ENCODE data around the gene CRYGS. TPM values are rescaled to one million over a fixed set of nuclear protein-coding genes. Genes with fewer than 3 reads are reported as not detected.

CRYGS gene
- total RNA-seq, 4 donors from 2014 or later, result 1.1 to 4.2 (median 2.9) TPM

GRCh38 chr3:186497608-186498007 lies 46.6 kb downstream of the CRYGS start:
- no peaks in the 10 kb centered on the region for H3K36me3 ChIP-seq
- 82 to 97% methylated on average over 2 to 4 of the region's 4 CpGs for WGBS, 2 donors
- H3K4me1 ChIP-seq, result peaks cover 0 to 16% of the 10 kb centered on the region in 2 donors
- H3K9me3 ChIP-seq, result no peaks in the 10 kb centered on the region
- no peak overlapping the region for H3K27ac ChIP-seq
- intact Hi-C loops (cut with DNase I), result no loop called here
- H3K27me3 ChIP-seq, result no peaks in the 10 kb centered on the region
- no peak for DNase-seq
- H3K4me3 ChIP-seq (replicated peaks in 1 of 3), result no peak overlapping the region
- no peak for TF ChIP-seq POLR2A (IDR thresholded peaks at IDR 0.05)
- TF ChIP-seq, protein P1, sequence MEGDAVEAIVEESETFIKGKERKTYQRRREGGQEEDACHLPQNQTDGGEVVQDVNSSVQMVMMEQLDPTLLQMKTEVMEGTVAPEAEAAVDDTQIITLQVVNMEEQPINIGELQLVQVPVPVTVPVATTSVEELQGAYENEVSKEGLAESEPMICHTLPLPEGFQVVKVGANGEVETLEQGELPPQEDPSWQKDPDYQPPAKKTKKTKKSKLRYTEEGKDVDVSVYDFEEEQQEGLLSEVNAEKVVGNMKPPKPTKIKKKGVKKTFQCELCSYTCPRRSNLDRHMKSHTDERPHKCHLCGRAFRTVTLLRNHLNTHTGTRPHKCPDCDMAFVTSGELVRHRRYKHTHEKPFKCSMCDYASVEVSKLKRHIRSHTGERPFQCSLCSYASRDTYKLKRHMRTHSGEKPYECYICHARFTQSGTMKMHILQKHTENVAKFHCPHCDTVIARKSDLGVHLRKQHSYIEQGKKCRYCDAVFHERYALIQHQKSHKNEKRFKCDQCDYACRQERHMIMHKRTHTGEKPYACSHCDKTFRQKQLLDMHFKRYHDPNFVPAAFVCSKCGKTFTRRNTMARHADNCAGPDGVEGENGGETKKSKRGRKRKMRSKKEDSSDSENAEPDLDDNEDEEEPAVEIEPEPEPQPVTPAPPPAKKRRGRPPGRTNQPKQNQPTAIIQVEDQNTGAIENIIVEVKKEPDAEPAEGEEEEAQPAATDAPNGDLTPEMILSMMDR (IDR thresholded peaks at IDR 0.05), result no peak

- peaks cover 0 to 11% of the 10 kb centered on the region in 2 donors for H3K4me1 ChIP-seq
- intact Hi-C loops (cut with DNase I), result no loop called here
These were observed 47.5 kb downstream of the CRYGS start for GRCh38 chr3:186496635-186497034.

DNA sequence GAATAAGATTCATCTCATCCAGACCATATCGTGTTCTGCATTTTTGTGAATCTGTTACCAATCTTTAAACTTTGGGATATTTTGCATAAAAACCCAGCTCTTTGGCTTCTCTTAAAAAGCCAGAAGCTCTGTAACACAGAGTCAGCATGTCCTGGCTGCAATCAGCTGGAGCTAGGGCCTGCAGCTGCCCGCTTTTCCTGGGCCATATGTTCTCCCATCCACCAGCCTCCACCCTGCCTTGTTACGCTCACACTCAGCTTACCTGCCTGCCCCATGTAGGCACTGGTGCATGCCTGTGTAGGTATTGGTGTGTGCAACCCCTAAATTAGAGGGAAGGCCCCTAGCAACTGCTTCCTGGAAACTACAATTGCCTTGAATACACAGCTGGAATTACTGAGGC lies 48.2 kb downstream of the CRYGS start:
- WGBS, 2 donors, result 92 to 93% methylated on average over 3 of the region's 3 CpGs
- DNase-seq, result no peak
- Histone ChIP-seq H3K27me3 (no peaks in the 10 kb centered on the region), H3K9me3 (no peaks in the 10 kb centered on the region), H3K27ac (no peak overlapping the region), H3K4me3 (replicated peaks in 1 of 3) (no peak overlapping the region), H3K4me1 (peaks cover 0 to 11% of the 10 kb centered on the region in 2 donors), H3K36me3 (no peaks in the 10 kb centered on the region)
- intact Hi-C loops (cut with DNase I), result no loop called here
- TF ChIP-seq, protein P1 (IDR thresholded peaks at IDR 0.05), result no peak
- no peak for TF ChIP-seq POLR2A (IDR thresholded peaks at IDR 0.05)

More at GRCh38 chr3:186496635-186497034, 47.5 kb downstream of the CRYGS start:
- Histone ChIP-seq H3K27me3 (no peaks in the 10 kb centered on the region), H3K9me3 (no peaks in the 10 kb centered on the region), H3K36me3 (no peaks in the 10 kb centered on the region), H3K4me3 (replicated peaks in 1 of 3) (no peak overlapping the region), H3K27ac (no peak overlapping the region)
- DNase-seq, result no peak
- no peak for TF ChIP-seq POLR2A (IDR thresholded peaks at IDR 0.05)
- TF ChIP-seq, protein P1 (IDR thresholded peaks at IDR 0.05), result no peak

DNA sequence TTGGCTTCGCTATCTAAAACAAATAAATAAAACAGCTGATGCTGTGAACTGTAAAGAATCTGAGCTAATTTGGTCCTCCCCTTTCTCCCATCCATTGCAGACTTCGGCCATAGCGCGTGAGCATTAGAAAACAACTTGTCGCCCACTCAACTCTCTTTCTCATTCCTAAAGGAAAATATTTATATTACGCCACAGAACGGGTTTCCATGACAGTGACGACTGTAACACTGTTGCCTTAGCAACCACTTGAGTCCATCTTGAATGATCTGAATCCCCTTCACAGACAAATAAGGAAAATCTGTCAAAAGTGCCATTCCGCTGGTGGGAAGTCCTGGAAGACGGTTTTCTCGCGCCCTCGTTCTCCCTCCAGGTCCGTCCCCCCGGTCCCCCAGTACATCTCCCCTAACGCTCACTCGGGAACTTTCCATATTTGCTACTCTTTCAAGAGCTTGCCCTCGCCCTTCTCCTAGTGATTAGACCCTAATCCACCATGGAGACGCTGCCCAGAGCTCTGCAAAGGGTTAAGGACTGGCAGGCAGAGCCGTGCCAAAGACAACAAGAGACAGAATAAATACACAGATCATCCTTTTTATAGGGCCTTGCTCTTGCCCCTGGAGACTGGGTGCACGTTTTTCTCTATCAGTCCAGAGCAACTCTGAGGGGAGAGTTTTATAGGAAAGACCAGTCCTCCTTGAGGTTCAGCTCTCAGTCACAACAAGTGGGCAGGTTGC lies 50.5 kb downstream of the CRYGS start:
- intact Hi-C loops (cut with DNase I), result no loop called here
- H3K4me3 ChIP-seq (replicated peaks in 1 of 3), result no peak overlapping the region
- TF ChIP-seq, protein P1 (IDR thresholded peaks at IDR 0.05), result no peak
- TF ChIP-seq POLR2A (IDR thresholded peaks at IDR 0.05), result no peak

DNA sequence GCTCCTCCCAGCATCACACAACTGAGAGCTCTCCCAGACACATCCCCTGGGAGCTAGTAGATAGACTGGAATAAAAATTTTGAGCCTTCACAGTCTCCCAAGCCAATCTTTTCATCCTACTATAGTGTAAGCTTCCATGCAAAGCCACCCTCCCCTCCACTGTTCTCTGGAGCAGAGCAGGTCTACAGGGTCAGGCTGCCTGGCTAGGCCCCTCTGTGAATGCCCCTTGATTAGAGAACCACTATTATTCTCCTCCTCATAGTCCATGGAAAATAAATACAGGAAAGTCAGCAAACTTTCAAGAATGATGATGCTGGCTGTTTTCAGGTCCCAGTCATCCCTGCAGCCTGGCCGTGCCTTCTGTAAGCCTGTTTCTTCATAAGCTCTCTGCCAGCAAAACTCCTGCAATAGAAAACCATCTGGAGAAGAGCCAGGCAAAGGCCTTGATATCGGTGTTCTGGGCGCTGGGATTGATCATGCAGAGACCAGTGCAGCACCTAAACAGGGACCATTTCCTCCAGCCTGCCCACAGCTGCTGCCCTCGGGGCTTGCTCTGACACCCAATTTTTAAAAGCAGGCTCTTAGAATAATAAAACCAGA lies 51.7 kb downstream of the CRYGS start:
- WGBS, 2 donors, result 71 to 82% methylated on average over 4 of the region's 4 CpGs
- Histone ChIP-seq H3K27me3 (no peaks in the 10 kb centered on the region), H3K9me3 (no peaks in the 10 kb centered on the region), H3K36me3 (no peaks in the 10 kb centered on the region), H3K4me3 (replicated peaks in 1 of 3) (no peak overlapping the region), H3K4me1 (peaks cover 0 to 11% of the 10 kb centered on the region in 2 donors), H3K27ac (no peak overlapping the region)
- no peak for DNase-seq
- intact Hi-C loops (cut with DNase I), result no loop called here
- no peak for TF ChIP-seq POLR2A (IDR thresholded peaks at IDR 0.05)
- TF ChIP-seq, protein P1 (IDR thresholded peaks at IDR 0.05), result no peak

More for the DNA sequence above, 50.5 kb downstream of the CRYGS start:
- H3K27me3 ChIP-seq, result no peaks in the 10 kb centered on the region
- H3K9me3 ChIP-seq, result no peaks in the 10 kb centered on the region
- no peak for DNase-seq
- H3K4me1 ChIP-seq, result peaks cover 0 to 11% of the 10 kb centered on the region in 2 donors
- H3K27ac ChIP-seq, result no peak overlapping the region
- H3K36me3 ChIP-seq, result no peaks in the 10 kb centered on the region
- 30 to 43% methylated on average over 21 of the region's 21 CpGs for WGBS, 2 donors

All from thyroid gland (tissue), 4 donors.